HG03097 (cell line): Measurements from ENCODE around the gene PYGB.
A peak's percentile ranks its signal among the peaks of the same experiment; 100 is the strongest.

ENCODE experiments used
- ATAC-seq: cut with Tn5 transposase; IDR thresholded peaks from one replicate; pipeline ENCODE4 v1.9.1; 2021; ENCODE audit not compliant: unreplicated experiment, low FRiP score

The PYGB gene

DNA sequence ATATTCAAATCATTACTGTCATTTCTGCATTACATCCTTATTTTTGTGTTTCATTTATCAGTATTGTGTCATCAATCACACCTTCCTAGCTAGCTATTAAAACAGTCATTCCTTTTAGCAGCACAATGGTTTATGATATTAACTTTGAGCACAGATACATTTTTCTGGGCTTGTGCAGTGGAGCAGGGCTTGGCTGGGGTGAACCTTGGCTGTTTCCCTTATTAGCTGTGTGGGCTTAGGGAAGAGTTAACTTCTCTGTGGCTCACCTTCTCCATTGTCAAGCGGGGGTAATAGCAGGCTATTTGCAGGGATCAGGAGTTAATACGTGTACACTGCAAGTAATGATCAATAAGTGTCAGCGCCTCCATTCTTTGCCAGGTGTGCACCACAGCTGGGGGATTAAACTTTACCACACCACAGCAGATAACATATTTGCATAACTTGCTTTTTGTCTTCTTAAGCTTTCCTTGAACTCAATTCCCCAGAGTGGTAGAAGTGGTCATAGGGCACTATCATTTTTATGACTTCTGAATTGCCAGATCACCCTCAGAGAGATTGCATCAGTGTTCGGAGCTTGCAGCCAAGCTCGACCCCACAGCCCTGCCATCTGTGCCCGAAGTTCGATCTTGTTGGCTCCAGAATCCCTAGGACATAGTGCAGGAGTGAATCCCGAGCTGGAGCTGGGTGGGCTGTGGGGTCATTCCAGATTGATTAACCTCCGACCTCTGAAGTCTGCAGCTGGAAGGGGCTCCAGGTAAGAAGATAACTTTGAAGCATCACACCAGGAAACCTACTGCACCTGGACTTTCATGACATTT, 1.5 kb upstream of the PYGB start:
- no peak for ATAC-seq

DNA sequence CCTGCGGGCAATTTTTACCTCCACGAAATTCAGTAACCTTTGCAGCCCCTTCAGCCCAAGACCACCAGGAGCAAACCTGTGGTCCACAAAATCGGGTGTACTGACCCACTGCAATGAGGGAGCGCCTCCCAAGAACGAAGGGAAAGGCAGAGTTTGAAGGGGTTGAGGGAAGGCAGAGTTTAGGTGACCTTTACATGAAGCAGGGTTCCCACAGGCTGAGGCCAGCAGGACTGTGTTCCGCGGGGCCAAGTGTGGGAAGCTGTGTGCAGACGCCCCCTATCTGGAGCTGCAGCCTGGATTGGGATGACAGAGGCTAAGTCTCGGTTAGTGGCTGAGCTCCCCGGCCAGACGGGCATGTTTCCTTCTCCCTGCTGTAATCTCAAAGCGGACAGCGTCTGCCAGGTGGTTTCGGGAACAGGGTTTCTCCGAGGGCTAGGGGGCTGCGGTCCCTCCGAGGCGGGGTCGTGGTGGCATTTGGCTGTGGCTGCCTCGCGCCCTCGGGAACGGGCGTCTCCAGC, 826 bp upstream of the PYGB start:
- no peak for ATAC-seq

DNA sequence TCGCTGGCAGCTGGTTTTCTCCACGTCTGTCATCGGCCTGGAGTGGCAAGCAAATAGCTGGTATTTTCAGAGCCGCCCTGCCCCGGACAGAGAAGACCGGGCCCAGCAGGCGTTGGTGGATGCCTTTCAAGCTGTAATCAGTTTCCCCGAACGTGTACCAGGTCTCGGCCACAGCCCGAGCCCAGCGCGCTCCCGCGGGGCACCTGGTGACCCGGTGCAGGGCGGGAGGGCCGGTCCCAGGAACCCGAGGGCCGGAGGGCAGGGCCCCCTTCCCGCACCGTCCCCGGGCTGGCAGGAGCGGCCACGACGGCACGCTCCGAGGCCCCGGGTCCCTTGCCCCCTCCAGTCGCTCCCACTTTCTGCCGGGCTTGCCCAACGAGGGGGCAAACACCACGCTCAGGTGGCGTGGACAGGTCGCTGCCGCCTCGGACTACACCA, 348 bp upstream of the PYGB start:
- peak; percentile 25 for ATAC-seq

DNA sequence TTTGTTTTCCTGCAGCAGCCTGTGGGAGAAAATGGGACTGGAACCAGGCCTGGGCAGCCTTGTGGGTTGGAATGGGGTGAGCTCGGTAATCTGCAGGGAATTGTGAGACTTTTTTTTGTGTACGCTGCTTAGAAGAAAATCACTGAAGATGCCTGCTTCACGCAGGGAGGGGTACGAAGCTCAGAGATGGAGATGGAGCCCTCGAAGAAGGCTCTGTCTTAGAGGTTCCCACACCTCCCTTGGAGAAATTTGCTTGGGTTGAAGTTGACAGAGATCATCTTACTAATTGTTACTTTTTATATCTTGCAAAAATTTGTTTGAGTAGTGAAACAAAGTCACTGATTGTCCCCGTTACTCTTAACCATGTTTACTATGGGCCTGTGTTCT, 894 bp downstream of the PYGB start:
- peak; percentile 14 for ATAC-seq

DNA sequence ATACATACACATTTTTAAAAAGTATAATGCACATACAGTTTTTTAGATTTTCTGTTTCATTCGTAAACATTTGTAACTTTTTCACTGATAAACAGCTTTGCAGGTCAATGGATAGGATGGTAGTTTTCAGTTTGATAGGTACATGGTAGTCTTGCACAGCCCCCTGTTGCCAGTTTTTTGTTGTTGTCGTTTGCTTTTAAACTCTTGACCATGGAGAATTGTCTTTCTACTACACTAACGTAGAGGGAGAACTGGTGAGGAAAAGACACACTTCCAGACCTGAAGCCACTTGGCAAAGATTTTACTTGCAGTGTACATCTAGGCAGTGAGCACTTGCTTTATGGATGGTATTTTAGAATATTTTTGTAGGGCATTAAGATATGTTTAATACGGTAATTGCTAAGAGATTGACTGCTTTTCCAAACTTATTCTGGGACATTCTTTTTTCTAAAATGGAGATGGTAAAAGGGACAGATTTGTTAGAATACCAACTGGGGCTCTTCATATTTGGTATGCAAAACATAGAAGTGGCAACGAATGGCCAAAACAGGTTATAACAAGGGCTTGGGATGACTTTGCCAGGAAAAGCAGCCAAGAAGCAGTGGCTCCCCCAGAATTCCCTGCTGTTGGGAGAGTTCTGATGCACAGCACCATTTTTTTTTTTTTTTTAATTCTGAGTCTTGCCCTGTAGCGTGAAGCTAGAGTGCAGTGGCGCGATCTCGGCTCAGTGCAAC, 1.5 kb downstream of the PYGB start:
- ATAC-seq = no peak

DNA sequence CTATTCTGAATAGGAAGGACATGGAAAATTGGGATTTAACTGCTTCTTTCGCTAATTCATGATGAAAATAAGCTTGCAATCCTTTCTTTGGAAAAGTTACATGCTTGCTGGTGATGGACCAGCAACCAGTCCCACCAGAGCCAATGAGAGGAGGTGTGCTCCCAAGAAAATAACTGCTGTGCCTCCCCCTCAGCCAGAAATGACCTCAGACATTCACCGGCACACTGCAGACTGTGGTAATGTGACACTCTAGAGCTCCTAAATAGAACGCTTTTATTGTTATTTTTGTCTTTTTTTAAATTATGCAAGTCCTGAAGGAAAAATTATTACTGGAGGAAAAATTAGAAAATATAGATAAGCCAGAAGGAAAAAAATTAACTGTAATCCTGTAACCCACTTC, 2.6 kb downstream of the PYGB start:
- no peak for ATAC-seq

DNA sequence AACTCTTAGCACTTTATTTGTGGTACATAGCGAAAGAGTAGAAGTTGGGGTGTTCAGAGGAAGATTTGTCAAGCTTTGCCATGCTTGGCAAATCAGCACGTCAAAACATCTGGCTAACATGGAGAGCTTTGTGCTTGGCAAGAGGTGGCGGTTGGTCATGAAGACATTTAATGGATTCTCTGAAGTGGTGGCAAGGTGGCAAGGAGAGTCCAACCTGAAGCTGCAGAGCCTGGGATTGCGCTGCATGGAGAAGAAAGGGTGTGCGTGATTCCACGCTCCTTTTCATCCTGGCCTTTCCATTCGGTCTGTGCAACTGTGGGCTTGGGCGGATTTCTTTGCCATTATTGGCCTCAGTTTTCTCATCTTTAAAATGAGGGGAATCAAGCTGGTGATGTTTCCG, 3.1 kb downstream of the PYGB start:
- no peak for ATAC-seq

DNA sequence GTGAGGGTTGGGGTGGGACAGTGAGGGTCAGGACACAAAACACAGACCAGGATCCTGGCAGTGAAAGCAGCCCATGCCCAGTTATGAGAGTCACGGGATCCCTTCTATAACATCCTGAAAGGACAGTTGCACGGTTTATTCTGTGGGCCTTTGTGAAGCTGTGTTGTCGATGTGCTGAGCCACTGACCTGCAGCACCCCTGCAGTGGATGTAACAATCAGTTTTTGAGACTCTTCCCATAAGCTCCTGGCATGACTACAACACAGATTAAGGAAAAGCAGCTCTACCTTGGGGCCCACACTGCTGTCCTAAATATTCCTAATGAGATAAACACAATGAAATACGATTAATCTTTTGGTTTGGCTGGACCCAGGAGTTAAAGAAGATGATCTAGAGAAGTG, 3.7 kb downstream of the PYGB start:
- no peak for ATAC-seq

DNA sequence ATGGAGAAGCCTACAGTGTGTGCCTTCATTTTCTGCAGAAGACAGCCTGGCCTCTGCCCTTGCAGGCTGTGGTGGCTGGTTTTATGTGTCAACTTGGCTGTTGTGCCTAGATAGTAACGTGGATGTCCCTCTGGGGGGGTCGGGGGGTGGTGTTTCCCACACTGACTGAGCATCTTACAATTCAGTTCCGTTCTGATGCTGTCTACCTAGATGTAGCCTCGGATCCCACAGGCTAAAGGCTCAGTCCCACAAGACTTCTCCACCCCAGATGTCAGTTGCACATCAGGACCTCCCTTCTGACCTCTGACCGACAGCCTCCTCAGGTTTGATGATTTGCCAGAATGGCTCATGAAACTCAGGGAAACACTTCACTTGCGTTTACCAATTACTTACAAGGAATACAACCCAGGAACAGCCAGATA, 4.4 kb downstream of the PYGB start:
- no peak for ATAC-seq

DNA sequence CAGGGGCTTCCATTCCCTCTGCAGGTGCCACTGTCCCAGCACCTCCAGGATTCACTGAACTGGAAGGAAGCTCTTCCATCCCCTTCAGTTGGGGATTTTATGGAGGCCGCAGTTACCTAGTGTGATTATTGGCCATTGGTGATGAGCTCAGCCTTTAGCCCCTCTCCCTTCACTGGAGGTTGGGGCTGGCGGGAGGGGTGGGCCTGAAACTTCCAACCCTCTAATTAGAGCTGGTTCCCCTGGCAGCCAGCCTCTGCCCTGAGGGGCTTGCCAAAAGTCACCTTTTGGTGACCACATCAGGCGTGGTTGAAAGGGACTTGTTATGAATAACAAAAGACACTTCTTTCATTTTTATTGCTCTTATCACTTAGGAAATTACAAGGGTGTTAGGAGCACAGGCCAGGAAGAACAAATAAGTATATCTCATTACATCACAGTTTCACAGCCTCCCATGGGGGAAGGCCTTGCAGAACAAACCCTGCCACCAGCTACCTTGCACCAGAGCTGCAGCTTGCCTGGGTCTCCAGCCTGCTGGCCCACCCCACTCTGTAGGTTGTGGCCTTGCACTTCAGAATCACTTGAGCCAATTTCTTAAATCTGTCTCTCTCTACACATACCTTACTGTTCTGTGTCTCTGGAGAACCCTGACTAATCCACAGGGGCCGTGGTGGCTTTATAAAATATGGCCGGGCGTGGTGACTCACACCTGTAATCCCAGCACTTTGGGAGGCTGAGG, 5.0 kb downstream of the PYGB start:
- ATAC-seq = no peak

DNA sequence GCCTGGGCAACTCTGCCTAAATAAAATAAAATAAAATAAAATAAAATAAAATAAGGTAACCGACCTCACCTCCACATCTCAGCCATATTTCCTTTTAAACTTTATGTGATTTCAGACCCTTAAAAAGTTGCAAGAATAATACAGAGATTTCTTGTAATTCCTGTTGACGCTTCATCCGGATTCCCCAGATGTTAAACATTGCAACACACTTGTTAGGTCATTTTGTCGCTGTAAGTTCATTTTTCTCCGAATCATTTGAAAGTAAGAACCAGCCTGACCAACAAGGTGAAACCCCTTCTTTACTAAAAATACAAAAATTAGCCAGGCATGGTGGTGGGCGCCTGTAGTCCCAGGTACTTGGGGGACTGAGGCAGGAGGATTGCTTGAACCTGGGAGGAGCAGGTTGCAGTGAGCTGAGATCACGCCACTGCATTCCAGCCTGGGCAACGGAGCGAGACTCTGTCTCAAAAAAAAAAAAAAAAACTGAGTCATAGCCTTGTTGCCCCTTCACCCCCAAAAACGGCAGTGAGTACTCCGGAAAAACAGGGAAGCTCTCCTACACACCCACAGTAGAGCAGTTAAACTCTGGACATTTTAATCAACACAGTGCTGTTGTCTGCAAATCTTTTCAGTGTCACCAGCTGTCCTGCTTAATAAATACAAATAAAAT, 5.9 kb downstream of the PYGB start:
- no peak for ATAC-seq

DNA sequence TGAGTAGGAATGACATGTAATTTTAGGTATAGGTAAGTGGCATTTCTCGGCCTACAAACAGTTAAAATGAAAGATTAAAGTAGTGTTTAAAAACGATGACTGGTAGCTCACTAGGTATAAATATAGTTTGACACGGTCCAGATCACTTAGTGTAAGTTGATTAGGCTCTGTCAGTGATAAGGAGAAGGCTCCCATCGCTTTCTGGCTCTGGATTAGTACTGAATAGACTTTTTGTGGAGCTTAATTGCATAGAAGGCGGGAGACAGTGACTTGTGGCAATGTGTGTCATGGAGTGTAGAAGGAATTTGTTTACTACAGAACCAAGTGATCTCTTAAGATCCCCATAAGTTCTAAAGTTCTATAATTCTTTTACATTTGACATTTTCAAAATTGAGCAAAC, 6.7 kb downstream of the PYGB start:
- no peak for ATAC-seq

DNA sequence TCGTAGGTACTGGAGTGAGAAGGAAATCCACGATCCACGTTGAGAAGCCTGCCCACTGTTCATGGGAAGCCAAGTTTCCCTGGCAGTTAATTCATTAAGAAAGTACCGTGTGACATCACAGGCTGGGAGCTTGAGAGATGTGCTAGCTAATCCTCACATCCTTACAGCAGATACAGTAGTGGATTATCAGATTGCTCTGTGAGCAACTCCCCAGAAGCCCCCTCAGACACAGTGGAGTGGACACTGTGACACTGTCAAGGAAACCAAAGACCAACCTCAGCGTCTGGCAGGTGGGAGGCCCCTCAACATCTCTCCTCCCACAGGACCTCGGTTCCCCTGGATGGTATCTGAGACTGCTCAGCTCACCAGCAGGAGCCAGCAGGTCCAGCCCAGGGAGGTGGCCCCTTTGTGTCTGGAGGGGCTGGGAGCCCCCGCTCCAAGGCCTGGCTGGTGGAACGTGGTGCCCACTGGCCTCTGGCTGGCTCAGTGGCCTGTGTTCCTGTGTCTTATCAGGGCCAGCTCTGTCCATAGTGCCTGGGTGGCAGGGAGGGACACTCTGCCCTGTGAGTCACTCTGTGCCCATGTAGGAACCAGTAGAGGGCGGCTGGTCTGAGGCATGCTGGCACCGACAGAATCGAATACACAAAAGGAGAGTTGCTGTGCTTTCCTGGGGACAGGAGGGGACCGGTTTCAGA, 7.2 kb downstream of the PYGB start:
- ATAC-seq = no peak

DNA sequence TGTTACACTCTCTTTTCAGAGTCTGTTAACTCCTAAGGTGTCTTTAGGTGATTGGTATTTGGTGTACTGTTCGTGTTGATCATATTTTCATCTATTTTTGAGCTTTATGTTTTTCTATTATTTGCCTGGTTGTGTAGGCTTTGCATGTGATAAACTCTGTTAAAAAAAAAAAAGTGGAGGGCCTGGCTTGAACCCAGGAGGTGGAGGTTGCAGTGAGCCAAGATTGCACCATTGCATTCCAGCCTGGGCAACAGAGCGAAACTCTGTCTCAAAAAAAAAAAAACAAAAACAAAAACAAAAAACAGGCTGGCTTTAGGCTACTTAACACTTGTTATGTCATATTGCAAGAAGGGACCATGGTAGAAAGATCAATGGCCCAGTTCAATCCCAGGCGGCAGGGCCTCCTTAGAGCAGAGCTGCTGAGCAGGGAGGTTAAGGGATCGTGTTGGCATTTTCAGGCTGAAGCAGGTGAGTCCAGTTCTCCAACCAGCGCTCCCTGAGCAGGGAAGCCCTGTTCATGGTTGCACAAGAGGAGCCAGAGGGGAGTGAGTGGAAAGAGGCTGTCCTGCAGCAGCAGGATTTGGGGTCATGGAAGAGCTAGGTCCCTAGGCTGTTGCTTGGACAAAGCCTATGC, 8.5 kb downstream of the PYGB start:
- no peak for ATAC-seq

DNA sequence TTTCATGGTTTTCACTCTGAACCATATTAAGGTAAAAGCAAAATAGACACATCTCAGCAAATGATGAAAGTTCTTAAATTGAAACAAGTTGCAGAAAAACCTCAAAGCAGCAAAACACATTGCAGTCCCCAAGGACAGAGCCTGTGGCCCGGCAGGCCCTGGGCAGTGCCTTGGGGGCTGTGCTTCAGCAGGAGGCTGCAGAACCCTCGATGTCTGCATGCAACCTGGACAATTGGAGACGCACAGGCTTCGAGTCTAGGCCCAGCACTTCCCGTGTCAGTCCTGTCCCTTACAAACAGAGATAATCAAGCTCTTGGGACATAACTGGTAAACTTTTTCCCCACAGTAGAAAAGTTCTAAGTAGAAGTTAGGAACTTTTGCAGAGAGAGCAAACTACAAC, 9.2 kb downstream of the PYGB start:
- ATAC-seq = no peak

DNA sequence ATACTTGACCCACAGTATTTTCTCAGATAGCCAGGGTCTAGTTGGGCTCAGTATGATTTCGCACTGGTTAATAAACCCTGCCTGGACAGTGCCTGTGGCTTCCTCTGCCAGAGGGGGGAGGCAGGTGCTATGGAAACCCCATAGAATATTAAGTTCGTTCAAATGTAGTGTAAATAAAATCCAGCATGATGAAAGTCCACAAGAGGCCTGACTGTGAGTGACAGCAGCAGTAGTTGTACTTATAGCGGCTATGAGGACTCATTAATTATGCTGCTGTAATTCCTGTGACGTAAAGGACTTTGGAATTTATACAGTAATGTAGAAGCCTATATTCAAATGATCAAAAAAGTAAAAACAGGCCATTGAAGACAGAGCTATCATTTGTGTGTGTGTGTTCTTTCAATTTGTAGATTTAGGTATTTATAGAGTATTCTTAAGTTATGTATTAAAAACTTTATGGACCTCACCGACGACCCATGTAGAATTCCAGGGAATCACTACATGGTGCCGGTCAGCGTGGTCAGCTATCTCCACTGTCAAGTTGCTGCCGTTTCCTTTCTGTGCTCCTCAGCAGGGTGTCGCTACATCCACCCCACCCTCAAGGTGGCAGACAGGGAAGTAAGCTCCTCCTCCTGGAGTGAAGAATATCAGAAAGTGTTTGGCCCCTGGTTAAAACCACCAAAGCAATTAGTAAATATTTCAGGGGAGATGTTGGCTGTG, 10.0 kb downstream of the PYGB start:
- no peak for ATAC-seq

DNA sequence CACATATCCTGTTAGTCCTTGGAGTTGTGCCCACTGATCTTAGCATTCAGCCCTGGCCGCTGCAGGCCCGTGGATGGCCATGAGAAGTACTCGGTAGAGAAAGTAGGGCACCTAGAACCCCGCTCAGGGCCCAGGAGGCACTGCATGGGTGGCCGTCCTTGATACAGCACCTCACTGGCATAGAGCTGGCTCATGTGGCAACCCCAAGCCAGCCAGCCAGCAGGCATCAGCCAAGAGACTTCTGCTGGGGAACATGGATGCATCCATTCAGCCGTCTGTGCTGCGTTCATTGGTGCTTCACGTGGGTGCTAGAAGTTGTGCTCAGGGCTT, 10.6 kb downstream of the PYGB start:
- no peak for ATAC-seq

DNA sequence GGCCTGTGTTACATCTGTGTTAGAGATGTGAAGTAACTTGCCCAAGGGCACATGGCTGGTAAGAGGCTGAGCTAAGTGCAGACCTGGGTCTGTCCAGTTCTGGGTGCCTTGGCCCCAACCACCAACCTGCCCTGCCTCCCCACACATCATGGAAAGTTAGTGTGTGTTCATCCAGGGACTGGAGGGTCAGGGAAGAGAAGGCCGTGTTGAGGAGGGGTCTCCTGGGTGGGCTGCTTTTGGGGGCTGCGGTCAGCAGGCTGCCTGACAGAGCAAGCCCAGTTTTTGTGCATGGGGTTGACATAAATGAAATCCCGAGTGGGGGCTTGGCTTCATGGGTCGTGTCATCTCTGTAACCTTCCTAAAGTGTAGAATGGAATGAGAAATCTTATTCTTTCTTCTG, 10.9 kb downstream of the PYGB start:
- ATAC-seq = no peak

DNA sequence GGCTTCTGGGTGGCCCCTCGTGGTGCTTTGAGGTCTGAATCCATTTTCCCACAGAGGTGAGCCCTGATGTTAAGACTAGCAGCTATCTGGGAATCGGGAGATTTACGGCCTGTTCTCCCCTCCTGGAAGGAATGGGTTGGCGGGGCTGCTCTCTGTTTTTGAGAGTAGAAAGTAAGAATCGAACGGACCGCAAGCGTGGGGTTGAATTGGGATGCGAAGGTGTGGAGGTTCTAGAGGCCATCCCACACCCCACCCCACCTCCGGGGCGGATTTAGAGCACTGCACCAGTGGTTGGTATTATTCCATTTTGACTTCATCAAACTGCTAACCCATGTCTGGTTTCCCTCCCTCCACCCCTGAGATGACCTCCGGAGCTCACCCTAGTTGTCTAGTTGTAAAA, 11.5 kb downstream of the PYGB start:
- ATAC-seq = no peak
